Natural killer cell (primary cell): ENCODE data around the gene TPP1. TPM values are rescaled to one million over a fixed set of nuclear protein-coding genes. Genes with fewer than 3 reads are reported as not detected.
A peak's percentile ranks its signal among the peaks of the same experiment; 100 is the strongest.

Source experiments
- ATAC-seq, 3 donors: fragments of 150-1000 bp in 2 of 3; fragments of 200-7000 bp in 1 of 3; cut with Tn5 transposase; 1 replicate in 1 of 3; 2 replicates in 2 of 3; pipeline ENCODE4 v1.10.0; 2021; ENCODE audit warnings: mild to moderate bottlenecking in 2 of 3, moderate library complexity in 2 of 3
- DNase-seq, 2 donors: peaks; one replicate each; pipeline versions ENCODE4 v3.0.0 to v3.0.0-alpha.2; 2013 to 2021; ENCODE audit warnings: mixed read lengths in 1 of 2
- H3K27ac ChIP-seq: one replicate; pipeline ENCODE4 v1.5.1; 2013; ENCODE audit warnings: mild to moderate bottlenecking, low read length
- H3K27me3 ChIP-seq: one replicate; pipeline ENCODE4 v1.6.1; 2013; ENCODE audit warnings: low read length; ENCODE audit not compliant: control insufficient read depth, insufficient read depth
- H3K36me3 ChIP-seq: one replicate; pipeline ENCODE4 v1.6.1; 2013; ENCODE audit warnings: low read length; ENCODE audit not compliant: control insufficient read depth, insufficient read depth
- H3K4me1 ChIP-seq: one replicate; pipeline ENCODE4 v1.6.1; 2013; ENCODE audit warnings: low read length; ENCODE audit not compliant: control insufficient read depth, insufficient read depth
- H3K4me3 ChIP-seq: one replicate; pipeline ENCODE4 v1.5.1; 2013; ENCODE audit warnings: low read length
- H3K9me3 ChIP-seq: one replicate; pipeline ENCODE4 v1.6.1; 2013; ENCODE audit warnings: low read length; ENCODE audit not compliant: control insufficient read depth, insufficient read depth
- H3K27ac Mint-ChIP-seq, 2 donors: one replicate each; pipeline ENCODE4 v1.8.0; 2022; ENCODE audit warnings: mild to moderate bottlenecking in 2 of 2, mixed read lengths in 2 of 2, moderate library complexity in 1 of 2
- H3K27me3 Mint-ChIP-seq, 2 donors: one replicate each; pipeline ENCODE4 v1.8.0; 2022; ENCODE audit warnings: low read depth in 2 of 2, mixed read lengths in 2 of 2
- H3K36me3 Mint-ChIP-seq: one replicate; pipeline ENCODE4 v1.8.0; 2022; ENCODE audit warnings: mixed read lengths
- H3K4me1 Mint-ChIP-seq, 2 donors: one replicate each; pipeline ENCODE4 v1.8.0; 2022; ENCODE audit warnings: mixed read lengths in 2 of 2
- H3K4me3 Mint-ChIP-seq: one replicate; pipeline ENCODE4 v1.8.0; 2022; ENCODE audit warnings: mild to moderate bottlenecking, moderate library complexity, mixed read lengths
- H3K9me3 Mint-ChIP-seq, 2 donors: one replicate each; pipeline ENCODE4 v1.8.0; 2022; ENCODE audit warnings: mixed read lengths in 2 of 2
- WGBS: methylation state at CpG from one replicate; pipeline ENCODE4 v1.1.7; 2013; ENCODE audit warnings: missing lambda C conversion rate; ENCODE audit not compliant: insufficient coverage; 5-methylcytosine and 5-hydroxymethylcytosine counted together
- intact Hi-C: fragments of 100-400 bp; cut with micrococcal nuclease; formaldehyde crosslinking; loops from one replicate; pipeline ENCODE4 v1.14.2; 2022
- total RNA-seq, 4 donors: library from RNA; stranded (reverse); fragments of 120-200 nt in 1 of 4; gene quantifications; one replicate each; pipeline versions ENCODE4 v1.2.3 to v1.2.4, GENCODE V29; 2013 to 2022
- TF ChIP-seq, protein P1 (sequence below): fragments of 200-600 bp; IDR thresholded peaks from one replicate; pipeline ENCODE4 v1.8.0; 2022; ENCODE audit warnings: antibody characterized with exemption

TPP1 gene
- total RNA-seq, 3 donors from 2014 or later (not counting 1 experiment from before 2014, with no cell fraction given): 123 to 135 (median 131) TPM

- ATAC-seq: no peak
- TF ChIP-seq, protein P1, sequence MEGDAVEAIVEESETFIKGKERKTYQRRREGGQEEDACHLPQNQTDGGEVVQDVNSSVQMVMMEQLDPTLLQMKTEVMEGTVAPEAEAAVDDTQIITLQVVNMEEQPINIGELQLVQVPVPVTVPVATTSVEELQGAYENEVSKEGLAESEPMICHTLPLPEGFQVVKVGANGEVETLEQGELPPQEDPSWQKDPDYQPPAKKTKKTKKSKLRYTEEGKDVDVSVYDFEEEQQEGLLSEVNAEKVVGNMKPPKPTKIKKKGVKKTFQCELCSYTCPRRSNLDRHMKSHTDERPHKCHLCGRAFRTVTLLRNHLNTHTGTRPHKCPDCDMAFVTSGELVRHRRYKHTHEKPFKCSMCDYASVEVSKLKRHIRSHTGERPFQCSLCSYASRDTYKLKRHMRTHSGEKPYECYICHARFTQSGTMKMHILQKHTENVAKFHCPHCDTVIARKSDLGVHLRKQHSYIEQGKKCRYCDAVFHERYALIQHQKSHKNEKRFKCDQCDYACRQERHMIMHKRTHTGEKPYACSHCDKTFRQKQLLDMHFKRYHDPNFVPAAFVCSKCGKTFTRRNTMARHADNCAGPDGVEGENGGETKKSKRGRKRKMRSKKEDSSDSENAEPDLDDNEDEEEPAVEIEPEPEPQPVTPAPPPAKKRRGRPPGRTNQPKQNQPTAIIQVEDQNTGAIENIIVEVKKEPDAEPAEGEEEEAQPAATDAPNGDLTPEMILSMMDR: no peak
- peak overlapping the region; percentile 10 to 24 for H3K27ac Mint-ChIP-seq
- DNase-seq: no peak
- H3K4me3 ChIP-seq: no peak overlapping the region
- no peaks in the 10 kb centered on the region for H3K27me3 Mint-ChIP-seq
- H3K4me3 Mint-ChIP-seq: peak overlapping the region; percentile 52
- H3K4me1 ChIP-seq: peaks cover 9% of the 10 kb centered on the region
- no peaks in the 10 kb centered on the region for H3K36me3 ChIP-seq
- intact Hi-C loops: no loop called here
- H3K36me3 Mint-ChIP-seq: no peaks in the 10 kb centered on the region
- H3K27me3 ChIP-seq: no peaks in the 10 kb centered on the region
- peak overlapping the region; percentile 11 for H3K27ac ChIP-seq
- H3K4me1 Mint-ChIP-seq: peaks cover 9 to 12% of the 10 kb centered on the region in 2 donors
- H3K9me3 ChIP-seq: no peaks in the 10 kb centered on the region
- H3K9me3 Mint-ChIP-seq: no peaks in the 10 kb centered on the region
- 89% methylated on average over 19 of the region's 19 CpGs for WGBS
Observed at GRCh38 chr11:6626971-6627761, 7.9 kb upstream of the TPP1 start.

GRCh38 chr11:6625832-6626420 lies 6.7 kb upstream of the TPP1 start:
- TF ChIP-seq, protein P1: no peak
- H3K27ac Mint-ChIP-seq: no peak overlapping the region
- H3K4me3 ChIP-seq: no peak overlapping the region
- no peaks in the 10 kb centered on the region for H3K36me3 Mint-ChIP-seq
- ATAC-seq (no peak), DNase-seq (no peak)
- H3K27ac ChIP-seq: no peak overlapping the region
- intact Hi-C loops: no loop called here
- no peaks in the 10 kb centered on the region for H3K9me3 Mint-ChIP-seq
- H3K9me3 ChIP-seq: no peaks in the 10 kb centered on the region
- H3K36me3 ChIP-seq: no peaks in the 10 kb centered on the region
- H3K4me3 Mint-ChIP-seq: no peak overlapping the region
- peaks cover 9 to 12% of the 10 kb centered on the region in 2 donors for H3K4me1 Mint-ChIP-seq
- H3K4me1 ChIP-seq: peaks cover 9% of the 10 kb centered on the region
- no peaks in the 10 kb centered on the region for H3K27me3 ChIP-seq
- no peaks in the 10 kb centered on the region for H3K27me3 Mint-ChIP-seq
- WGBS: 92% methylated on average over 17 of the region's 17 CpGs

GRCh38 chr11:6625156-6625831 lies 6.1 kb upstream of the TPP1 start:
- no peaks in the 10 kb centered on the region for H3K36me3 Mint-ChIP-seq
- WGBS: 93% methylated on average over 11 of the region's 12 CpGs
- DNase-seq (no peak), ATAC-seq (no peak)
- TF ChIP-seq, protein P1: no peak
- Histone ChIP-seq H3K27me3 (no peaks in the 10 kb centered on the region), H3K27ac (no peak overlapping the region), H3K36me3 (no peaks in the 10 kb centered on the region), H3K4me1 (peaks cover 9% of the 10 kb centered on the region), H3K4me3 (no peak overlapping the region), H3K9me3 (no peaks in the 10 kb centered on the region)
- peaks cover 9 to 12% of the 10 kb centered on the region in 2 donors for H3K4me1 Mint-ChIP-seq
- H3K9me3 Mint-ChIP-seq: no peaks in the 10 kb centered on the region
- H3K27me3 Mint-ChIP-seq: no peaks in the 10 kb centered on the region
- H3K4me3 Mint-ChIP-seq: no peak overlapping the region
- intact Hi-C loops: no loop called here
- H3K27ac Mint-ChIP-seq: no peak overlapping the region
